HL-60 (cell line): ENCODE results near the gene IGFBP6.

Source experiments
- DNase-seq, 2 experiments: peaks; one replicate each; pipeline ENCODE4 v3.0.0-alpha.2; 2010 to 2020; ENCODE audit warnings: low read depth in 1 of 2, low spot score in 1 of 2
- H3K27ac ChIP-seq: fragments of 250-450 bp; sonication (Bioruptor Pico); replicated peaks from 2 replicates; pipeline ENCODE4 v1.5.1; 2020; ENCODE audit warnings: mild to moderate bottlenecking, moderate library complexity
- H3K27me3 ChIP-seq: fragments of 250-450 bp; sonication (Bioruptor Pico); 2 replicates; pipeline ENCODE4 v1.5.1; 2021; ENCODE audit warnings: mild to moderate bottlenecking, moderate library complexity; ENCODE audit not compliant: insufficient read depth, poor library complexity, severe bottlenecking
- H3K4me3 ChIP-seq: replicated peaks from 2 replicates; pipeline ENCODE4 v1.5.1; 2011; ENCODE audit warnings: mild to moderate bottlenecking, control low read depth, low read length; ENCODE audit not compliant: insufficient read depth
- GABPA ChIP-seq: IDR thresholded peaks from 2 replicates; pipeline ENCODE4 v1.6.1; 2012; ENCODE audit warnings: low read depth
- POLR2AphosphoS5 ChIP-seq: IDR thresholded peaks from 2 replicates; pipeline ENCODE4 v1.6.1; 2012; ENCODE audit warnings: low read depth
- SPI1 ChIP-seq: IDR thresholded peaks from 2 replicates; pipeline ENCODE4 v1.6.1; 2012; ENCODE audit warnings: low read depth, mild to moderate bottlenecking, borderline replicate concordance
- TF ChIP-seq, protein P1 (sequence below): IDR thresholded peaks from 2 replicates; pipeline ENCODE4 v1.6.1; 2012; ENCODE audit warnings: low read depth; ENCODE audit not compliant: insufficient replicate concordance
- TF ChIP-seq, protein P2 (sequence below): IDR thresholded peaks from one replicate; pipeline ENCODE4 v1.5.1; 2011; ENCODE audit warnings: low read length, control low read depth, inconsistent platforms; ENCODE audit not compliant: insufficient read depth

The IGFBP6 gene

DNA sequence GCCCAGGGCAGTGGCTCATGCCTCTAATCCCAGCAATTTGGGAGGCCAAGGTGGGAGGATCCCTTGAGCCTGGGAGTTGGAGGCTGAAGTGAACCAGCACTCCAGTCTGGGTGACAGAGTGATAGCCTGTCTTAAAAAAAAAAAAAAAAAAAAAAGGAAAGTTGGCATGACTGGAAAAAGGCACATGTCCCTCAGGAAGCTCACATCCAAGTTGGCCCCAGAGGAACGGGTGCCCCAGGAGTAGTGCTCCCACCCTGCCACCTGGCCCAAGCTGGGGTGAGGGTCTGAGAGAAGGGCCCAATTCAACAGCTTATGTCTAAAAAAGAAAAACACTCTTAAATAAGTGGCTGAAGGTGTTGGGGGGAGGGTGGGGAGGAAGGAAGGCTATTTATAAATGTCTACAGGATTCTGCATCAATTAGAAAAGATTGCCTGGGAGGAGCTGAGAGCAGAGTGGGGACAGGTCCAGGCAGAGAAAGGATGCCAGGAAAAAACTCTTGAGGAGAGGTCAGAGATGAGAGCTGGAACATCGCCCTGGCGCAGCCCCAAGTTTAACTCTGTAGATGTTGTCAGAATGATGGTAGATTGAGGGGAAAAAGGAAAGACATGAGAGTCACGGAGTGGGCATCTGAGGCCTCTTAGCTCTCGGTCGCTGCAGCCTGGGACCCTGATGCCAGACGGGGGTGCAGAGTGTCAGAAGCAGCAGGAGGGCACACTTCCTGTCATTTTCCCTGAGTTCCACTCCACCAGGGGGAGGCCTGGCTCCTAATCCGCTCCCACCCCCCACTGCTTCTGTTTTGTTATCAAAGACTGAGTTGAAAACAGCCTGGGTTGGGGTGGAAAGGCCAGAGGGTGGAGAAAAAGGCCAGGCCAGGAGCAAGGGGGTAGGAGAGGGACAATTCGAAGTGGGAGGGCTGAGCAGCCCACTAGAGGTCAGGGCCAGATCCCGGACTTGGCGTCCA, 25.6 kb upstream of the IGFBP6 start:
- H3K27ac ChIP-seq: peak overlapping the region; percentile 26
- DNase-seq: no peak
- no peak overlapping the region for H3K4me3 ChIP-seq
- H3K27me3 ChIP-seq: no peaks in the 10 kb centered on the region
- TF ChIP-seq SPI1 (no peak), POLR2AphosphoS5 (no peak), GABPA (no peak)
- TF ChIP-seq, protein P1, sequence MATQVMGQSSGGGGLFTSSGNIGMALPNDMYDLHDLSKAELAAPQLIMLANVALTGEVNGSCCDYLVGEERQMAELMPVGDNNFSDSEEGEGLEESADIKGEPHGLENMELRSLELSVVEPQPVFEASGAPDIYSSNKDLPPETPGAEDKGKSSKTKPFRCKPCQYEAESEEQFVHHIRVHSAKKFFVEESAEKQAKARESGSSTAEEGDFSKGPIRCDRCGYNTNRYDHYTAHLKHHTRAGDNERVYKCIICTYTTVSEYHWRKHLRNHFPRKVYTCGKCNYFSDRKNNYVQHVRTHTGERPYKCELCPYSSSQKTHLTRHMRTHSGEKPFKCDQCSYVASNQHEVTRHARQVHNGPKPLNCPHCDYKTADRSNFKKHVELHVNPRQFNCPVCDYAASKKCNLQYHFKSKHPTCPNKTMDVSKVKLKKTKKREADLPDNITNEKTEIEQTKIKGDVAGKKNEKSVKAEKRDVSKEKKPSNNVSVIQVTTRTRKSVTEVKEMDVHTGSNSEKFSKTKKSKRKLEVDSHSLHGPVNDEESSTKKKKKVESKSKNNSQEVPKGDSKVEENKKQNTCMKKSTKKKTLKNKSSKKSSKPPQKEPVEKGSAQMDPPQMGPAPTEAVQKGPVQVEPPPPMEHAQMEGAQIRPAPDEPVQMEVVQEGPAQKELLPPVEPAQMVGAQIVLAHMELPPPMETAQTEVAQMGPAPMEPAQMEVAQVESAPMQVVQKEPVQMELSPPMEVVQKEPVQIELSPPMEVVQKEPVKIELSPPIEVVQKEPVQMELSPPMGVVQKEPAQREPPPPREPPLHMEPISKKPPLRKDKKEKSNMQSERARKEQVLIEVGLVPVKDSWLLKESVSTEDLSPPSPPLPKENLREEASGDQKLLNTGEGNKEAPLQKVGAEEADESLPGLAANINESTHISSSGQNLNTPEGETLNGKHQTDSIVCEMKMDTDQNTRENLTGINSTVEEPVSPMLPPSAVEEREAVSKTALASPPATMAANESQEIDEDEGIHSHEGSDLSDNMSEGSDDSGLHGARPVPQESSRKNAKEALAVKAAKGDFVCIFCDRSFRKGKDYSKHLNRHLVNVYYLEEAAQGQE: no peak
- TF ChIP-seq, protein P2, sequence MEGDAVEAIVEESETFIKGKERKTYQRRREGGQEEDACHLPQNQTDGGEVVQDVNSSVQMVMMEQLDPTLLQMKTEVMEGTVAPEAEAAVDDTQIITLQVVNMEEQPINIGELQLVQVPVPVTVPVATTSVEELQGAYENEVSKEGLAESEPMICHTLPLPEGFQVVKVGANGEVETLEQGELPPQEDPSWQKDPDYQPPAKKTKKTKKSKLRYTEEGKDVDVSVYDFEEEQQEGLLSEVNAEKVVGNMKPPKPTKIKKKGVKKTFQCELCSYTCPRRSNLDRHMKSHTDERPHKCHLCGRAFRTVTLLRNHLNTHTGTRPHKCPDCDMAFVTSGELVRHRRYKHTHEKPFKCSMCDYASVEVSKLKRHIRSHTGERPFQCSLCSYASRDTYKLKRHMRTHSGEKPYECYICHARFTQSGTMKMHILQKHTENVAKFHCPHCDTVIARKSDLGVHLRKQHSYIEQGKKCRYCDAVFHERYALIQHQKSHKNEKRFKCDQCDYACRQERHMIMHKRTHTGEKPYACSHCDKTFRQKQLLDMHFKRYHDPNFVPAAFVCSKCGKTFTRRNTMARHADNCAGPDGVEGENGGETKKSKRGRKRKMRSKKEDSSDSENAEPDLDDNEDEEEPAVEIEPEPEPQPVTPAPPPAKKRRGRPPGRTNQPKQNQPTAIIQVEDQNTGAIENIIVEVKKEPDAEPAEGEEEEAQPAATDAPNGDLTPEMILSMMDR: no peak

DNA sequence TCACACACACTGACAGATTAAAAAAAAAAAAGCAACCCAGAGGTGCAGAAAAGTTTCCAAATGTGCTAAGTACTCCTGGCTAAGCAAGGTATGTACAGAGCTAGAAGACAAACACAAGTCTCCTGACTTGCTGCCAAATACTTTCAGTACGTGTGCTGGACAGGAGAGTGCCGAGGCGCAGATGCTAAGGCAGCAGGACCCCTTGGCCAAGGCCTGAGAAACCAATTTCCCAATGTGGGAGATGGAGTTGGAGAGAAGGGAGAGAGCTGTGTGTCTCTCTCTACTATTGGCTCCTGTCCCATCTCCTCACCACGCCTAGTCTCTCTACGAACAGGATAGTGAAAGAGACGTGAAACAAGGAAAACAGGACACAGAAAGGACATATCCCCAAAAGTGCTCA, 23.6 kb upstream of the IGFBP6 start:
- Histone ChIP-seq H3K27me3 (no peaks in the 10 kb centered on the region), H3K27ac (no peak overlapping the region), H3K4me3 (no peak overlapping the region)
- TF ChIP-seq SPI1 (no peak), GABPA (no peak), POLR2AphosphoS5 (no peak)
- TF ChIP-seq, protein P2: no peak
- TF ChIP-seq, protein P1: no peak
- DNase-seq: no peak

DNA sequence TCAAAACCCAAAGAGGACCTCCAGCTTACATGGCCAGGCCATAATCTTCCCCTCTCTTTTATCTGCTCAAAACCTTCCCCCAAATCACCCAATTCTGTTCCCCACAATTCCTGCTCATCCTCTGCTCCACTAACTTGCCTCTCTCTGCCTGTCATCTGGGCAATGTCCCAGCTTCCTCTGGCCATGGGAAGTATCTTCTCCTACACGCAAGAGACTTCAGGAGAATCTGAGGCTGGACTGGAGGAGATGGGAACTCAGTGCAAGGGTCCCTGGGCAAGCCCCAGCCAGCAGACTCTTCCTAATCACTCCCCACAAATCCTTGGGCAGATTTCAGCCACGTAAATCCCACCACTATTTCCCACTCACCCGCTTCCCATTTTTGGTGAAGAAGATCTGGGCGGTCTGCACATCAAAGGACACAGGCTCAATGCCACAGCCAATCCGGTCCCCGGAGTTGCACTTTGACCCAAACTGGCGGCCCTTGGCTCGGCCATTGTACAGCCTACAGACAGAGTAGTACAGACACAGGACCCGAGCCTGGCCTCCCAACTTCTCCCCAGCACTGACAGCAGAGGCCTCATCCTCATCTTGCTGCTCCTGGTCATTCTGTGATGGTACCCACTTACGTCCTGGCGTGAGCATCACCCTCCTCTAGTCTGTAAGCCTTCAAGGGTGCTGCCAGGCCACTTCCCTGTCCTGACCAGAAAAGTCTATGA, 23.0 kb upstream of the IGFBP6 start:
- H3K27me3 ChIP-seq: no peaks in the 10 kb centered on the region
- TF ChIP-seq GABPA (no peak), POLR2AphosphoS5 (no peak), SPI1 (no peak)
- TF ChIP-seq, protein P1: no peak
- TF ChIP-seq, protein P2: no peak
- no peak overlapping the region for H3K4me3 ChIP-seq
- no peak overlapping the region for H3K27ac ChIP-seq
- no peak for DNase-seq
